Immature natural killer cell (primary cell): ENCODE results near the gene CDC45. TPM values are rescaled to one million over a fixed set of nuclear protein-coding genes. Genes with fewer than 3 reads are reported as not detected.
A peak's percentile ranks its signal among the peaks of the same experiment; 100 is the strongest.

Experiments
- DNase-seq, 3 donors: peaks; one replicate each; pipeline ENCODE4 v3.0.0; 2022; ENCODE audit warnings: mixed read lengths in 1 of 3
- H3K27ac Mint-ChIP-seq, 6 donors: one replicate each; pipeline ENCODE4 v1.8.0; 2020; ENCODE audit warnings: mixed read lengths in 6 of 6, mild to moderate bottlenecking in 5 of 6, inconsistent platforms in 4 of 6, moderate library complexity in 3 of 6
- H3K27me3 Mint-ChIP-seq, 3 donors: one replicate each; pipeline ENCODE4 v1.8.0; 2020 to 2021; ENCODE audit warnings: low read depth in 3 of 3, mild to moderate bottlenecking in 3 of 3, mixed read lengths in 3 of 3, moderate library complexity in 3 of 3, inconsistent platforms in 1 of 3
- H3K36me3 Mint-ChIP-seq, 3 donors: one replicate each; pipeline ENCODE4 v1.8.0; 2020; ENCODE audit warnings: mixed read lengths in 3 of 3, inconsistent platforms in 2 of 3, mild to moderate bottlenecking in 2 of 3
- H3K4me1 Mint-ChIP-seq, 2 donors: one replicate each; pipeline ENCODE4 v1.8.0; 2020; ENCODE audit warnings: inconsistent platforms in 2 of 2, mild to moderate bottlenecking in 2 of 2, mixed read lengths in 2 of 2, moderate library complexity in 1 of 2
- H3K4me3 Mint-ChIP-seq, 5 donors: one replicate each; pipeline ENCODE4 v1.8.0; 2020; ENCODE audit warnings: mild to moderate bottlenecking in 5 of 5, mixed read lengths in 5 of 5, inconsistent platforms in 3 of 5, moderate library complexity in 3 of 5
- H3K9me3 Mint-ChIP-seq, 6 donors: one replicate each; pipeline ENCODE4 v1.8.0; 2020; ENCODE audit warnings: mild to moderate bottlenecking in 6 of 6, mixed read lengths in 6 of 6, inconsistent platforms in 4 of 6, moderate library complexity in 3 of 6
- polyA plus RNA-seq, 3 donors: library from polyadenylated mRNA; unstranded; fragments of 300-500 nt; fragmentation: Illumina TruSeq; gene quantifications; one replicate each; pipeline ENCODE4 v1.2.3, GENCODE V29; 2021

CDC45 gene
- polyA plus RNA-seq, 3 donors from 2014 or later, result 3.1 to 3.5 TPM; not detected in 1

- H3K27ac Mint-ChIP-seq, result no peak overlapping the region
- no peak for DNase-seq
- H3K4me1 Mint-ChIP-seq, result peaks cover 0 to 1% of the 10 kb centered on the region in 2 donors
- H3K9me3 Mint-ChIP-seq, result no peaks in the 10 kb centered on the region
- H3K4me3 Mint-ChIP-seq, result no peak overlapping the region
- H3K36me3 Mint-ChIP-seq, result peaks cover 13 to 54% (median 21%) of the 10 kb centered on the region in 3 donors
- H3K27me3 Mint-ChIP-seq, result peaks cover 0 to 9% (median 1%) of the 10 kb centered on the region in 3 donors
Observed at GRCh38 chr22:19466848-19467752, 12.6 kb upstream of the CDC45 start.

DNA sequence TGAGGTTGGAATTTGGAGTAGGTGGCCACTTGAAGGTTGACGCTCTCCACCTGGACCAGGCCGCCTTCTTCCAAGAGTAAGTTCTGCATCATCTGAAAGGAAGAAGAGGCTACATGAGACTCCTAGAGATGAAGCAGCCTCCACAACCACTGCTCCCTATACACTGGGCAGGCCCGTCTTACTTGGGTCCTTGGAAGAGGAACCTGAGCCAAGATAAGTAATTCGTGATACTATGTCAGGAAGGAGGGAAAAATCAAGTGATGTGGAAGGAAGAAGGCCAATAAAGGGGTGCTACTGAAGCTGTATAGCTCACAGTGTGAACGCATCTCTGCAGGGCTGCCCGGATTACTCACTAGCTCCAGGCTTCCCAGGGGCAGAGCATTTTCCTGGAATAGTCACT lies 11.8 kb upstream of the CDC45 start:
- Mint-ChIP-seq H3K9me3 (no peaks in the 10 kb centered on the region), H3K27me3 (peaks cover 0 to 9% (median 1%) of the 10 kb centered on the region in 3 donors), H3K4me3 (no peak overlapping the region), H3K27ac (no peak overlapping the region), H3K4me1 (peaks cover 0 to 1% of the 10 kb centered on the region in 2 donors), H3K36me3 (peaks cover 13 to 51% (median 19%) of the 10 kb centered on the region in 3 donors)
- no peak for DNase-seq

- no peak overlapping the region for H3K27ac Mint-ChIP-seq
- no peak for DNase-seq
- peaks cover 13 to 53% (median 17%) of the 10 kb centered on the region in 3 donors for H3K36me3 Mint-ChIP-seq
- peaks cover 0 to 7% (median 4%) of the 10 kb centered on the region in 3 donors for H3K27me3 Mint-ChIP-seq
- H3K4me1 Mint-ChIP-seq, result peaks cover 0 to 3% of the 10 kb centered on the region in 2 donors
- H3K4me3 Mint-ChIP-seq, result no peak overlapping the region
- H3K9me3 Mint-ChIP-seq, result no peaks in the 10 kb centered on the region
Observed at GRCh38 chr22:19469421-19469820, 10.3 kb upstream of the CDC45 start.

- Mint-ChIP-seq H3K36me3 (peaks cover 10 to 47% (median 15%) of the 10 kb centered on the region in 3 donors), H3K4me3 (no peak overlapping the region), H3K27ac (no peak overlapping the region)
Observed at GRCh38 chr22:19470010-19470409, 9.7 kb upstream of the CDC45 start.

GRCh38 chr22:19471572-19471971 lies 8.1 kb upstream of the CDC45 start:
- Mint-ChIP-seq H3K27me3 (peaks cover 0 to 9% (median 4%) of the 10 kb centered on the region in 3 donors), H3K4me1 (peaks cover 9 to 16% of the 10 kb centered on the region in 2 donors), H3K36me3 (peaks cover 3 to 36% (median 9%) of the 10 kb centered on the region in 3 donors), H3K9me3 (no peaks in the 10 kb centered on the region), H3K27ac (peak overlapping the region in 1 of 6 donors; percentile 14), H3K4me3 (no peak overlapping the region)
- DNase-seq, result no peak

More at GRCh38 chr22:19470010-19470409, 9.7 kb upstream of the CDC45 start:
- Mint-ChIP-seq H3K27me3 (peaks cover 0 to 7% (median 4%) of the 10 kb centered on the region in 3 donors), H3K9me3 (no peaks in the 10 kb centered on the region), H3K4me1 (peaks cover 2% of the 10 kb centered on the region in 2 donors)
- DNase-seq, result no peak

- Mint-ChIP-seq H3K27ac (peak overlapping the region in 3 of 6 donors; percentile 9 to 52 (median 12)), H3K4me1 (peaks cover 12 to 22% of the 10 kb centered on the region in 2 donors), H3K9me3 (no peaks in the 10 kb centered on the region), H3K36me3 (peaks cover 3 to 35% (median 9%) of the 10 kb centered on the region in 3 donors), H3K4me3 (no peak overlapping the region), H3K27me3 (peaks cover 0 to 9% (median 4%) of the 10 kb centered on the region in 3 donors)
- DNase-seq, result no peak
Observed at GRCh38 chr22:19472233-19472632, 7.5 kb upstream of the CDC45 start.

GRCh38 chr22:19473578-19473977 lies 6.1 kb upstream of the CDC45 start:
- Mint-ChIP-seq H3K4me1 (peaks cover 23 to 34% of the 10 kb centered on the region in 2 donors), H3K4me3 (no peak overlapping the region), H3K27ac (no peak overlapping the region), H3K9me3 (no peaks in the 10 kb centered on the region), H3K36me3 (peaks cover 3 to 24% (median 4%) of the 10 kb centered on the region in 3 donors), H3K27me3 (peaks cover 0 to 4% (median 4%) of the 10 kb centered on the region in 3 donors)
- DNase-seq, result no peak

- DNase-seq, result no peak
- Mint-ChIP-seq H3K27ac (peak overlapping the region in 3 of 6 donors; percentile 34 to 59 (median 51)), H3K4me3 (peak overlapping the region in 1 of 5 donors; percentile 33), H3K9me3 (no peaks in the 10 kb centered on the region), H3K4me1 (peaks cover 31 to 43% of the 10 kb centered on the region in 2 donors), H3K36me3 (peaks cover 0 to 12% (median 0%) of the 10 kb centered on the region in 3 donors), H3K27me3 (peaks cover 6 to 9% (median 7%) of the 10 kb centered on the region in 3 donors)
Observed at GRCh38 chr22:19476023-19476422, 3.7 kb upstream of the CDC45 start.

DNA sequence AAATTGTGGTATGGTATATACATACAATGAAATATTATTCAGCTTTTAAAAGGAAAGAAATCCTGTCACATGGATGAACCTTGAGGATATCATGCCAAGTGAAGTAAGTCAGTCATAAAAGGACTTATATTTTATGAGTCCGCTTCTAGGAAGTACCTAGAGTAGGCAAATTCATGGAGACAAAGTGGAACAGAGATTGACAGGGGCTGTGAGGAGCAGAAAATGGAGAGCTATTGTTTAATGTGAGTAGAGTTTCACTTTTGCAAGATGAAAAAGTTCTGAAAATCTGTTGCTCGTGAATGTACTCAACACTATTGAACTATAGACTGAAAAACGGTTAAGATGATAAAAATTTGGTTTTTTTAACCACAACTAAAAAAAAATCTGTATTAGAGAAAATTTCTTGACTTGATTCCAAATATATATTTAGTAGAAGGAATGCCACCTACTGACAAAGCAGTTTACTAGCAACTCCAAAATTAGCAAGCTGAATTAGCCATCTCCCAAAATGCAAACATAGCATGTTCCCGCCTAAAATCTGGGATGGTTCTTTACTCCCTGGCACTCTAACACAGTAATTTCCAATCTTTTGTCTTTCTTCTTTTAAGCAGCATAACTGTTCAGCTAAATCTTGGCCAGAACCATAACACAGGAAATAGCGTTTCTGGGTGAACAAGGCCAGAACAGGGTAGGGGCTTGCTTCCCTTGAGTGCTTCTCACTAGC lies 2.2 kb upstream of the CDC45 start:
- Mint-ChIP-seq H3K4me1 (peaks cover 31 to 43% of the 10 kb centered on the region in 2 donors), H3K27me3 (peaks cover 6 to 8% (median 7%) of the 10 kb centered on the region in 3 donors), H3K27ac (peak overlapping the region; percentile 70 to 100 (median 85)), H3K36me3 (peaks cover 0 to 5% (median 0%) of the 10 kb centered on the region in 3 donors), H3K4me3 (peak overlapping the region; percentile 85 to 96 (median 91)), H3K9me3 (no peaks in the 10 kb centered on the region)
- DNase-seq, result peak in 1 of 3 donors; percentile 7

- Mint-ChIP-seq H3K9me3 (no peaks in the 10 kb centered on the region), H3K36me3 (peaks cover 0 to 5% (median 0%) of the 10 kb centered on the region in 3 donors), H3K4me1 (peaks cover 31 to 43% of the 10 kb centered on the region in 2 donors), H3K4me3 (peak overlapping the region; percentile 85 to 96 (median 91)), H3K27me3 (peaks cover 6 to 8% (median 7%) of the 10 kb centered on the region in 3 donors), H3K27ac (peak overlapping the region; percentile 50 to 100 (median 80))
- DNase-seq, result no peak
Observed at GRCh38 chr22:19478045-19478900, 1.4 kb upstream of the CDC45 start.

- peaks cover 0 to 3% (median 0%) of the 10 kb centered on the region in 3 donors for H3K36me3 Mint-ChIP-seq
- peaks cover 6 to 7% (median 6%) of the 10 kb centered on the region in 3 donors for H3K27me3 Mint-ChIP-seq
- peak within 1 kb of the TSS; percentile 98 to 100 (median 99) for H3K27ac Mint-ChIP-seq
- H3K4me3 Mint-ChIP-seq, result peak within 1 kb of the TSS; percentile 90 to 96 (median 92)
- H3K4me1 Mint-ChIP-seq, result peaks cover 29 to 43% of the 10 kb centered on the region in 2 donors
- peak; percentile 83 to 87 (median 87) for DNase-seq
- H3K9me3 Mint-ChIP-seq, result no peaks in the 10 kb centered on the region
Observed at GRCh38 chr22:19478901-19479354, 792 bp upstream of the CDC45 start, which contains the start of gene UFD1. TSS of gene UFD1 (minus strand) at chr22:19479193. CDS start at chr22:19479085, 108 bp downstream.

DNA sequence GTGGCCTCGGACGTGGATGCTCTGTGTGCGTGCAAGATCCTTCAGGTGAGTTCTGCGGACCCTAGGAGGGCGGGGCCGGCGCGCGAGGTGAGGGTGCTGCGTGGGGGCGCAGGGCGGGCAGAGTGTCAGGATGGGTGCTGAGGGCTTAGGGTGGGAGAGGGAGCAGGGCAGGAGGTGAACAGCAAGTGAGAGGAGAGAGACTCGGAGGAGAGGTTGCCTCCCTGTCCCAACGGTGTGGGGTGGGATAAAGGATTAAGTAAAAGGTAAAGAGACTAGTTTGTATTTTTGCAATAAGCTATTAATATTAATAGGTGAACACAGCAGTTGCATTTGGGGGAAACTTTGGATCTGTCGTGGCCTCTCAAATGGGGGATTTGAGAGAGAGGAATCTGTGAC lies 451 bp downstream of the CDC45 start:
- Mint-ChIP-seq H3K27ac (peak overlapping the region in 2 of 6 donors; percentile 33 to 100), H3K36me3 (no peaks in the 10 kb centered on the region), H3K4me3 (peak overlapping the region; percentile 70 to 96 (median 90)), H3K27me3 (peaks cover 5 to 7% (median 6%) of the 10 kb centered on the region in 3 donors), H3K4me1 (peaks cover 29 to 39% of the 10 kb centered on the region in 2 donors), H3K9me3 (no peaks in the 10 kb centered on the region)
- DNase-seq, result no peak
